HG03520 (cell line): ENCODE results near the gene ABCC1.

Experiments used
- ATAC-seq: cut with Tn5 transposase; IDR thresholded peaks from one replicate; pipeline ENCODE4 v1.9.1; 2021; ENCODE audit warnings: mild to moderate bottlenecking, moderate library complexity; ENCODE audit not compliant: unreplicated experiment

ABCC1 gene

GRCh38 chr16:16038950-16039349, 89.5 kb downstream of the ABCC1 start:
- ATAC-seq = no peak

GRCh38 chr16:16041196-16041892, 91.9 kb downstream of the ABCC1 start:
- no peak for ATAC-seq

GRCh38 chr16:16042076-16042475, 92.7 kb downstream of the ABCC1 start:
- no peak for ATAC-seq

- ATAC-seq = no peak
Observed at GRCh38 chr16:16045296-16045695, 95.9 kb downstream of the ABCC1 start.

GRCh38 chr16:16045879-16046278, 96.5 kb downstream of the ABCC1 start:
- no peak for ATAC-seq

GRCh38 chr16:16047761-16048160, 98.3 kb downstream of the ABCC1 start:
- ATAC-seq = no peak

GRCh38 chr16:16048904-16049582, 99.6 kb downstream of the ABCC1 start:
- no peak for ATAC-seq

GRCh38 chr16:16050106-16050505, 100.7 kb downstream of the ABCC1 start:
- no peak for ATAC-seq

GRCh38 chr16:16051132-16051531, 101.7 kb downstream of the ABCC1 start:
- ATAC-seq = no peak

- ATAC-seq = no peak
Observed at GRCh38 chr16:16052916-16053315, 103.5 kb downstream of the ABCC1 start.

- no peak for ATAC-seq
Observed at GRCh38 chr16:16057102-16057501, 107.7 kb downstream of the ABCC1 start.

GRCh38 chr16:16059160-16059559, 109.7 kb downstream of the ABCC1 start:
- no peak for ATAC-seq

- ATAC-seq = no peak
Observed at GRCh38 chr16:16059895-16060590, 110.6 kb downstream of the ABCC1 start.

- no peak for ATAC-seq
Observed at GRCh38 chr16:16062023-16062937, 112.9 kb downstream of the ABCC1 start.

- ATAC-seq = no peak
Observed at GRCh38 chr16:16063683-16064082, 114.3 kb downstream of the ABCC1 start.

- no peak for ATAC-seq
Observed at GRCh38 chr16:16064874-16065384, 115.5 kb downstream of the ABCC1 start.

GRCh38 chr16:16067127-16067526, 117.7 kb downstream of the ABCC1 start:
- no peak for ATAC-seq

- ATAC-seq = no peak
Observed at GRCh38 chr16:16071631-16072244, 122.3 kb downstream of the ABCC1 start.

GRCh38 chr16:16073001-16073545, 123.7 kb downstream of the ABCC1 start:
- ATAC-seq = no peak
